Gastroesophageal sphincter (tissue), 3 donors: ENCODE data around the gene ELK4.

ENCODE experiments used
- CTCF ChIP-seq, 4 experiments: fragments of 200-600 bp in 2 of 4; fragments of 450-650 bp in 2 of 4; sonication (generic) in 1 of 4; IDR thresholded peaks; one replicate each; pipeline ENCODE4 v1.5.1; 2017 to 2019; ENCODE audit warnings: antibody characterized with exemption in 4 of 4, mild to moderate bottlenecking in 2 of 4, moderate library complexity in 2 of 4
- POLR2A ChIP-seq, 2 donors: fragments of 450-650 bp; IDR thresholded peaks; one replicate each; pipeline ENCODE4 v1.6.1; 2017; ENCODE audit warnings: antibody characterized with exemption in 2 of 2, mild to moderate bottlenecking in 2 of 2, moderate library complexity in 1 of 2

DNA sequence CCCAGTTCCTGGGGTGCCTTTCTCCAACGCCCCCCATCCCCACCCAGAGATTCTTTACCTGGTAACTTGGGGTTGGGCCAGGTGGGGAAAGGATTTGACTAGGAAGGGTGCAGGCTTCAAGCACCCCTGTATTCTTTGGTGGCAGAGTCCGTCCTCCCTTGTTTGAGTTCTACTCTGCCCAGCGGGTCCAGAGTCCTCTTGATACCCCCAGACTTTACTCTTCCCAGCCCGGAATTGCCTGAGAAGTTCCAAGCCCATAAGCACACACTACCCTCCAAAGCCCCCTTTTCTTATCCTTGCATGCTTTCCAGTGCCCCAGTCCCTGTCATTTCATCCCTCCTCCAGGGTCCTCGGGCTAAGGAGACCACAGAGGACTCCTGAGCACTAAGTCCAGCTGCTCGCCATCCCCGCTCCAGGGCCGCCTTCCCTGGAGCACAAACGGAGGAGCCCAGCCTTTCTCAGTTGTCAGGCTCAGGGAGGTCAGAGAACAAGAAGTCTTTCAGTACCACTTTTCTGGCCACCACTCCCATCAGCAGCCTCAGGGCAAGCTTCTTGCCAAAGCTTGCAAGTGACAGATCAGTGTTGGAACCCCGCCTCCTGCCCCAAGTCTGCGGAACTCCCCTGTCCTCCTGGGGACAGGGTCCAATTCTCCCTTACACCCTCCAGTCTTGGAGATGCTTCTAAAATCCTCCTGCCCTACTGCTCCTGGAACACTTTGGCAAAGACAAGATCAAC is 36.3 kb upstream of the ELK4 start:
- no peak for TF ChIP-seq POLR2A (IDR thresholded peaks at IDR 0.05)
- TF ChIP-seq CTCF (IDR thresholded peaks at IDR 0.05) = no peak
